ENCODE data around the gene SIM1.

Gene SIM1

GRCh38 chr6:100455230-100456124, 9.2 kb downstream of the SIM1 start:
- no peak for DNase-seq

GRCh38 chr6:100454551-100455229, 10.0 kb downstream of the SIM1 start:
- DNase-seq, result no peak

- DNase-seq, result no peak
These were observed 10.8 kb downstream of the SIM1 start for GRCh38 chr6:100453701-100454521.

GRCh38 chr6:100452998-100453397, 11.7 kb downstream of the SIM1 start:
- no peak for DNase-seq

GRCh38 chr6:100451577-100451976, 13.1 kb downstream of the SIM1 start:
- no peak for DNase-seq

- no peak for DNase-seq
These were observed 15.5 kb downstream of the SIM1 start for GRCh38 chr6:100449239-100449691.

DNA sequence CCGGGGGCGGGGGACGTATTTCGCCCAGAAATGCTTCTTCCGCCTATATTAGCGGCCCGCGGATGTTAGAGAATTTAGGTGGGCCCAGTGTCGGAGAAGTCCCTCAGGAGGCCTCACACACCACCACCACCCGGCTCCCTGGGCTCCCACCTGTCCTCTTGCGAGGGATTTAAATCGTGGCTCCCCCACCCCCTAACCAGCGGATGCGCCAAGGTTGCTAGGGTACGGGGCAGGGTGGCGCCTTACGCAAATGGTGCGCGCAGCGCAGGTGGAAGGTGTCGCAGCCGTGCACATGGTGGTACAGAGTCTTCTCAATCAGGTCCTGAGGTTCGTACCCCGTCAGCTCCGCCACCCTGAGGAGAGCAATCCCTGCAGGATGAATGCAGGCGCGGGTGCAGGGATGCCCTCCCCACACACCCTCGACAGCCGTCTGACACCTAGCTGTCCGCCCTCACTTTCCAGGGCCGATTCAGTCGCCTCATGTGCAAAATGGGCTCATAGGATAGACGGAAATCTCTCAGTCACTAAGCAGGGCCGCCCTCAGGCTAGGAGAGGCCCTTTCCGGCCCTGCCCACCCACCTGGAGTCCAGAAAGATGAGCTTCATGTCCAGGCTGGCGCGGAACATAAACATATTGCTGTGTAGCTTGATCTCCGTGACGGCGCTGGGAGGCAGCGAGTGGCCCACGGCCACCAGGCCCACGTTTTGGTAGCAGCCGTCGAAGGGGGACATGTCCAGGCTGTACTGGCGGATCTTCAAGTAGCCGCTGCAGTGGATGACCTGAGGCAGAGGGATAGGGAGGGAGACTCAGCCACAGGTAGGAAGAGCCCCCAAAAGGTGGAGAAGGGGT, 16.6 kb downstream of the SIM1 start:
- DNase-seq, result no peak

- no peak for DNase-seq
These were observed 17.4 kb downstream of the SIM1 start for GRCh38 chr6:100447081-100447899.

DNA sequence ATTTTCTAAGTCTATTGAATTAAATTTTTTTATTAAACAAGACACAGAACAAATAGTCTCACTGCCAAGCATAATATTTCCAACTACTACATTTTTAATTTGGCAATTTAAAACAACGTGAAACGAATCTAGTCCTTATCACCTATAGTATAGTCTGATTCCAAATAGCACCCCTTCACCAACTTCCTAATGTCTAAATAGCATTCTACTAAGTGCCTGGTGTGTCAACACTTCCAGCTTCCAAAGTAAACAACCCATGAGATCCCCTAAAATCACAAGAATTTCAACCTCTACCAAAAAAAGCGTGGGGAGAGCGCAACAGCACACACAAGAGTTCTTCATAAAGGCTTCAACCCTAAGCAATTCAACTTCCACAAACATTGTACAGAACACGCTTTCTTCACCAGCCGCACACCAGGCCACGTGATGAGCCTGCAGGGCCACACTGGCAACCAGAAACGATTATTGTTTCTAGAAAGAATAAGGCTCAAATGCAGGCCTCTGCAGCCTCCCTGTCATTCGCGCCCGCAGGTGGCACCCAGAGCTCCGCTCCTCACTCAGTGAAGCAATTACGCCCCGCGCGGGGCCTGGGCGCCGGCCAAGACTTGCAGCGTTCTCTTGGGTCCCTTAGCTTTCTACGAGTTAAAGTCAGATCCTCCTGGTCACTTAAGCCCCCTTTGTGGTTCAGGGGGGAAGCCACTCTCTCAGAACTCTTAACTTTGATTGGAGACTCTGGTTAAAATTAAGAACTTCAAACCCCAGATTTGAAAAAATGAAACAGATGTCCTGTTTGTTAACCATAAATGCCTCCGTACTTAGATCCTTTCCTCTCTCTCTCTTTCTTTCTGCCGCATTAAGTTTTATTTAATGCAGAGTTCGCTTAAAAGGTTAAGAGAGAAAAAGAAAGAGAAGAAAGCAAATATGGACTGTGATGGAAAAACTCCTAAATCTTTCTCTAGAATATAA, 18.3 kb downstream of the SIM1 start:
- peak; percentile 58 for DNase-seq

GRCh38 chr6:100445512-100445911, 19.2 kb downstream of the SIM1 start:
- DNase-seq, result no peak

- DNase-seq, result no peak
These were observed 23.8 kb downstream of the SIM1 start for GRCh38 chr6:100440935-100441334.

GRCh38 chr6:100435299-100435698, 29.4 kb downstream of the SIM1 start:
- DNase-seq, result no peak

- DNase-seq, result no peak
These were observed 30.8 kb downstream of the SIM1 start for GRCh38 chr6:100433726-100434435.

- no peak for DNase-seq
These were observed 32.6 kb downstream of the SIM1 start for GRCh38 chr6:100432136-100432535.

DNA sequence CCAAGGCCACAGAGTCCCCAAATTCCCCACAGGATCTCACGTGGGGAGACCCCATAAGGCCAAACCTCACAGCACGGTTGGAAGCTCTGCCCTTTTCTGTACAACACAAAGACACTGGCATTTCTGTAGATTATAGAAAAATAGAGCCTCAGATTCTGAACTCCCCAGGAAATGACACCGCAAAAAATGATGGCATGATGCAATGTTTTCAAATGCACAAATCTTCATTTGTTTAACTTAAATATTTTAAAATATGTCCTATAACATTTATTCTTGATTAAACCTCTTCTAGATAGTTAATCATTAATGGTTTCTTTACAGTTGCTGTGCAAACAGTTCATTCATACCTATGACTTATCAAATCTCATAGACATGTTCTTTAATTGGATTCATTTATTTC, 33.8 kb downstream of the SIM1 start:
- no peak for DNase-seq

GRCh38 chr6:100427452-100427851, 37.3 kb downstream of the SIM1 start:
- no peak for DNase-seq

DNA sequence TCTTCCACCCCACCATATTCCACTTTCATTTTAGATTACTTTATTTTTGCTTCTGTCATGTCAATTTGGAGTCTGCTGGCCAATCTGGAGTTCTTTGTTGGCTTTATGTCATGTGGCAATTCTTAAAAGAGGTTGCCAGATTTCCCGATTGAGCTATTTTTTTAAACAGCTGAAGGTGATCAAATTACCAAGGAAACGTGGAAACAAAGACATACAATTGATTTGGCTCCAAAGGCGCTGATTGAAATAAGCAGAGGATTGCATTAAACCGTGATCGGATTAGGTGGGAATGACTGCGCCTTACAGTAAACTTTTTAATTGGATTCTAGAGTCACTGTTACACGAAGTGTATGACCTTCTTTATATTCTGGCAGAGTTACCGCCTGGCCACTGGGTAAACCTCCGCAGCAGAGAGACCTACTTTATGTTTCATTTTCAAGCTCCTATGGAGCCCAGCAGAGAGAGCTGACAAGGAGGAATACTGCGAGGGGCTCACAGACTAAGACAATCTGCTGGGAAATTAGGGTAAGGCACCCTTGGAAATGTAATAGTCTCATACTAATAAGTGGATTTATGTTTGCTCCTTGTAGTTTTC, 37.9 kb downstream of the SIM1 start:
- DNase-seq, result no peak

DNA sequence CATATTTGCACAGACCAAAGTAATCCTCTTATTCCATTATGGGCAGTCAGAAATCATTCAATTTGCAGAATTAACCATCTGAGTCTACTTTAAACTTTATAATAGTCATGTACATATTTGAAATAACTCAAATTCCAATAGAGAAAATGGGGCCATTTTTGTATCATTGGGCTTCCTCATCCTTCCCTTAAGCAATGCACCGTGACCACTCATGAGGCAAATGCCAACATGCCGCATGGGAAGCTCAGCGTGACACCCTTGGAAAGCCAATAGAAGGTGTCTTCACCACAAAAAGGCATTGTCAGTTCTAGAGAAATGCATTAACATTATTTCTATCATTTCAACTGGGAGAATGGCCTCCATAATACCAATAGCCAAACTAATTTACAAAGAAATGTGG, 38.5 kb downstream of the SIM1 start:
- no peak for DNase-seq

DNA sequence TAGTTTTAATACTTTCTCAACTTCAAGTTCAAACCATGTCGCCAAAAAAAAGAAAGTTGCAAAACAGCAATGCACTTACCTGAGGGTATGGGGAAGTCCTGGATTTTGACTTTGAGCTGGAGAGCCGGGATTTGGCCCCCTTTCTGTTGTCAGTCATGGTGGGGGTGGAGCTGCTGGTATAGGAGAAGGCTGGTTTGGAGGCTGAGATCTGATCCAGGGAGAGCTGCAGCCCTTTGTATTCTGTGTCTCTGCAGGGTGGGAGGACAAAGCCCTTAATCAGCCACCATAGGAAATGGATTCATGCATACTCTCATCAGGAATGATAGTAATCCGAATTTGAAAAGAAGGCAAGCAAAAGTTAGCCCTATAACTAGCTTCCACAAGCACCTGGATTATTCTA, 44.0 kb downstream of the SIM1 start:
- DNase-seq, result no peak

Measured in NCI-H1092 (cell line).